Prostate gland (tissue), 2 donors: ENCODE measurements around the gene CD302.

ENCODE experiments used
- POLR2AphosphoS5 ChIP-seq: sonication (generic); formaldehyde crosslinking; IDR thresholded peaks from one replicate; pipeline ENCODE4 v1.6.1; 2017; ENCODE audit warnings: antibody characterized with exemption
- TF ChIP-seq, protein P1 (sequence below), 4 experiments: fragments of 200-600 bp in 2 of 4; fragments of 450-650 bp in 2 of 4; sonication (generic) in 2 of 4; IDR thresholded peaks; 1 replicate in 3 of 4; 2 replicates in 1 of 4; pipeline ENCODE4 v1.5.1; 2016 to 2019; ENCODE audit warnings: antibody characterized with exemption in 4 of 4, mild to moderate bottlenecking in 2 of 4, moderate library complexity in 2 of 4

DNA sequence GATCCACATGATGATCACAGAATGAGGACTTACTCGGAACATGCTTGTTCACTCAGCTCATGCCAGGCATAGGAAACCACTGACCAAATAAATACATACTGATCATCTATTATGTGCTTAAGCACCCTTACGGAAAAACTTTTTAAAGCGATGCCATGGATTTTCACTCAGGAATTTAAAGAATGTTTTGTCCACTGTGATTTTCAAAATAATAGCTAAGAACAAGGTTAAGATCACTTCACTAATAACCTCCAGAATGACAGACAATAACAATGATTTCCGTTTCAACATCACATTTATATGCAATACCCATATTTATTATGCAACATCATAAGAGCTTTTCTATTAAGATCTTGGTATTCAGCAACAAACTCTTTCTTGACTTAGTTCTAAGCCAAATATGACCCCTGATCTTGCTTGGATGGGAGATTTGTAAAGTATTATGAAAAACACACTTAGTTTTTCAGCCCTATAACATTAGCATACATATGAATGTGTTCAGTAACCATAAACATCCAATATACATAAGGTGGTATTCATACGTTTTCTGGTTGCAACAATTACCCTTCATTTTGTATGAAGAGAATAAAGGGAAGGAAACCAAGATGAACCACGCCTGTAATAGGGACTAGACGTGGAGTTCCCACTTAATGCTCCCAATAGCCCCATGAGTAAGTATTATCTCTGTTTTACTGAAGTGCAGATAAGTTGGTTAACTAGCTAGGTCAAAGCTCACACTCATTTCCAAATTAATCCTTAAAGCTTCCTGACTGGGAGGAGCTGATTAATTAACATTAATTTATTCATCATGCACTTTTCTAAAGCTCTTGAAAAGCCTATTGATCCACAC is 1.9 kb downstream of the CD302 start:
- TF ChIP-seq, protein P1, sequence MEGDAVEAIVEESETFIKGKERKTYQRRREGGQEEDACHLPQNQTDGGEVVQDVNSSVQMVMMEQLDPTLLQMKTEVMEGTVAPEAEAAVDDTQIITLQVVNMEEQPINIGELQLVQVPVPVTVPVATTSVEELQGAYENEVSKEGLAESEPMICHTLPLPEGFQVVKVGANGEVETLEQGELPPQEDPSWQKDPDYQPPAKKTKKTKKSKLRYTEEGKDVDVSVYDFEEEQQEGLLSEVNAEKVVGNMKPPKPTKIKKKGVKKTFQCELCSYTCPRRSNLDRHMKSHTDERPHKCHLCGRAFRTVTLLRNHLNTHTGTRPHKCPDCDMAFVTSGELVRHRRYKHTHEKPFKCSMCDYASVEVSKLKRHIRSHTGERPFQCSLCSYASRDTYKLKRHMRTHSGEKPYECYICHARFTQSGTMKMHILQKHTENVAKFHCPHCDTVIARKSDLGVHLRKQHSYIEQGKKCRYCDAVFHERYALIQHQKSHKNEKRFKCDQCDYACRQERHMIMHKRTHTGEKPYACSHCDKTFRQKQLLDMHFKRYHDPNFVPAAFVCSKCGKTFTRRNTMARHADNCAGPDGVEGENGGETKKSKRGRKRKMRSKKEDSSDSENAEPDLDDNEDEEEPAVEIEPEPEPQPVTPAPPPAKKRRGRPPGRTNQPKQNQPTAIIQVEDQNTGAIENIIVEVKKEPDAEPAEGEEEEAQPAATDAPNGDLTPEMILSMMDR (IDR thresholded peaks at IDR 0.05) = no peak
- TF ChIP-seq POLR2AphosphoS5 = no peak
